ENCODE results near the gene TRIM43. TPM values are rescaled to one million over a fixed set of nuclear protein-coding genes. Genes with fewer than 3 reads are reported as not detected.
"Not testable (repeated sequence)": the region's sequence is repeated elsewhere in the genome, so short reads cannot be mapped to it uniquely, and the experiment has no call there.

The TRIM43 gene
- total and polyA plus RNA-seq, 9 donors, result not detected

DNA sequence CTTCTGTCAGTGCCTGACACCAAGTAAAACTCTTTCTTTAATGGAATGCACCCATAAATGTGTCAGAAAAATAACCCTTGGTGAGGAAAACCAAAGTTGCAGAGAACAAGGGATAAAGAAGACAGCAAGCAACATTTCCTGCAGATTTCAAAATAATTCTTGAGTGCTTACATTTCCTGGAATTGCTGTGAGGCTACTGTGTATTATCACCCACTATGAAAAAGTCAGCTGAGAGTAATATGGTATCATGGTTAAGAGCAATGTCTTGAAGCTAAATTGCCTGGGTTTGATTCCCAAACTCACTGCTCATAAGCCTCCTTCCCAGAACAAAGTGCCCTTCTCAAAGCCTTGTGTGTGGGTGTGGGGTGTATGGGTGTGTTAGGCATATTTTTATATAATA is 10.3 kb downstream of the TRIM43 start:
- intact Hi-C loops (cut with DNase I); H3K9me3 ChIP-seq; H3K27ac ChIP-seq; H3K27me3 ChIP-seq; DNase-seq; H3K4me1 ChIP-seq (ENCODE audit: insufficient read depth); H3K36me3 ChIP-seq; H3K4me3 ChIP-seq: not testable (repeated sequence)

DNA sequence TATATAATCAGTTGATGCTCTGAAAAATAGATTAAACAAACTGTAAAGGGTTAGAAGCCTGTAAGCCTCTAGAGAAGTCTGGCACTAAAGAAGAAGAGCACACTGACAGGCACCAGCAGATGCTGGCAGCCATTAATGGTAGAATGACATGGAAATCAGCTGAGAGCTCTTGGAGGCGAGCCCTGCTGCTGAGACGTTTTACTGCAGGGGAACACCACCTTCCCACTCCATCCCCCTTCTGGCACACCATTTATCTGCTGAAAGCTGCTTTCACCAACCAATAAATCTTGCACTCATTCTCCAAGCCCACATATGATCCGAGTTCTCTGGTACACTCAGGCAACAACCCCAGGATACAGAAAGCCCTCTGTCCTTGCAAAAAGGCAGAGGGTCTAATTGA is 16.6 kb downstream of the TRIM43 start:
- H3K4me1 ChIP-seq (ENCODE audit: insufficient read depth); DNase-seq; H3K36me3 ChIP-seq; H3K27me3 ChIP-seq; intact Hi-C loops (cut with DNase I); H3K4me3 ChIP-seq; H3K9me3 ChIP-seq; H3K27ac ChIP-seq: not testable (repeated sequence)
- no CpG with 5 or more reads among the region's 3 CpGs for WGBS, 3 donors

DNA sequence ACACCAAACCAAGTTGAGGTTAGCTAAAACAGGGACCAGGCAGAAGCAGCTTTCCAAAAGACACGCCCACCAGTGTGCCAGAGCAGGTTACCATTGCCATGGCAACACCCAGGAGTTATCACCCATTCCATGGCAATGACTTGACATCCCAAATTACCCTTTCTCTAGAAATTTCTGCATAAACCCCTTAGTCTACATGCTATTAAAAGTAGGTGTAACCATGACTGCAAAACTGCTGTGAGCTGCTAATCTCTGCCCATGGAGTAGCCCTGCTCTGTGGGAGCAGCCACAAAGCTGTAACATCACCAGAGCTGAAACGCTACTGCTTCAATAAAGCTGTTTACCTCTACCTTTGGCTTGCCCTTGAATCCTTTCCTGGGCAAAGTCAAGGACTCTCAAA is 18.0 kb downstream of the TRIM43 start:
- intact Hi-C loops (cut with DNase I); DNase-seq; H3K4me3 ChIP-seq; H3K4me1 ChIP-seq (ENCODE audit: insufficient read depth); H3K36me3 ChIP-seq; H3K27ac ChIP-seq; H3K27me3 ChIP-seq; H3K9me3 ChIP-seq: not testable (repeated sequence)
- WGBS, 3 donors, result no CpG with 5 or more reads among the region's 2 CpGs

DNA sequence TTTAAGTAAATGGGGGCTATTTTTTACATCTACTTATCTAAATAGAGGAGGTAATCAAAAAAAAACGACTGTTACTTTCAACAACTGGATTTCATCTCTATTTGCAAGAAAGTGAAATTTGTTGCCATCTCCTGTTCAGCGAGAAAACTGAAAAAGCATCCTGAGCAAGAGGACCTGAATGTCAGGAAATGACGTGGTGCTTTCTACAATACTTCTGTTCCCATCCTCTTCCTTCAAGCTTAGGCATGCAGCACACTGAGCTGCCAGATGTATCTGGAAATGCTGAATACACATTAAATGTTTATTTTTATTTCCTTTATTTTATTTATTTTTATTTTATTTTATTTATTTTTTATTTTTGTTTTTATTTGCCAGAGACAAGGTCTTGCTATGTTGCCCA is 21.2 kb downstream of the TRIM43 start:
- H3K4me3 ChIP-seq; H3K9me3 ChIP-seq; H3K27ac ChIP-seq; DNase-seq; H3K4me1 ChIP-seq (ENCODE audit: insufficient read depth); H3K27me3 ChIP-seq; H3K36me3 ChIP-seq; intact Hi-C loops (cut with DNase I): not testable (repeated sequence)
- no CpG with 5 or more reads among the region's 3 CpGs for WGBS, 3 donors

DNA sequence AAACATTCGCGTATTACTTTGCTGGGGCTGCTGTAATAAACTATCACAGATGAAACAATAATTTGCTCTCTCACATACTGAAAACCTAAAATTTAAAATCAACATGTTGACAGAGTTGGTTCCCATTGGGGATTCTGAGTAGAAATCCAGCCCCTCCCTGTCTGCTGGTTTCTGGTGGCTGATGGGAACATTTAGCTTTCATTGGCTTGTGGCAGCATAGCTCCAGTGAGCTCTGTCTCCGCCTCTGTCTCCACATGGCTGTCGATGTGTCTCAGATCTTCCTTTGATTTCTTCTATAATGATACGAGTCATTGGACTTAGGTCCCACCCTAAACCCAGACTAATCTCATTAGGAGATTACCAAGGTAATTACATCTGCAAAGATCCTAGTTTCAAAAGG is 30.9 kb downstream of the TRIM43 start:
- intact Hi-C loops (cut with DNase I); DNase-seq; H3K27me3 ChIP-seq; H3K27ac ChIP-seq; H3K4me3 ChIP-seq; H3K4me1 ChIP-seq (ENCODE audit: insufficient read depth); H3K36me3 ChIP-seq; H3K9me3 ChIP-seq: not testable (repeated sequence)
- no CpG with 5 or more reads among the region's 5 CpGs for WGBS, 3 donors

DNA sequence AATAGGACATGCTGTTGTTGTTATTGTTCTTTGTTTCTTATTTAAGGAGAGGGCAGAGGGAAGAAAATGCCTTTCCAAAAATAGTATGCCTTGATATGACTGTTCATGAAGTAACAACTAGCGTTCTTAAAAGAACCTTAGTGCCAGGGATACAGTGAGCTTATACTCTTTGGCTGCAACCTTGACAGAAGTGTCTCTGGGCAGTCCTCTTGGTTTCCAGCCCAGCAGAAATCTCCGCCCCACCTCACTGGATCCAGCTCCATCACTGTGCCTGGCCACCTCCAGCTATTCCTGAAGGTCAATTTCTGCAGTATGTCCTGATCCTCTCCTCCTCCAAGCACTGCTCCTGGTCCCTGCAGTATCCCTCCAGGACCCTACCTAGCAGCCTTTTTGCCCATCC is 39.2 kb downstream of the TRIM43 start:
- intact Hi-C loops (cut with DNase I); H3K27ac ChIP-seq; H3K9me3 ChIP-seq; DNase-seq; H3K4me1 ChIP-seq (ENCODE audit: insufficient read depth); H3K4me3 ChIP-seq; H3K36me3 ChIP-seq; H3K27me3 ChIP-seq: not testable (repeated sequence)
- no CpG with 5 or more reads among the region's 2 CpGs for WGBS, 3 donors

DNA sequence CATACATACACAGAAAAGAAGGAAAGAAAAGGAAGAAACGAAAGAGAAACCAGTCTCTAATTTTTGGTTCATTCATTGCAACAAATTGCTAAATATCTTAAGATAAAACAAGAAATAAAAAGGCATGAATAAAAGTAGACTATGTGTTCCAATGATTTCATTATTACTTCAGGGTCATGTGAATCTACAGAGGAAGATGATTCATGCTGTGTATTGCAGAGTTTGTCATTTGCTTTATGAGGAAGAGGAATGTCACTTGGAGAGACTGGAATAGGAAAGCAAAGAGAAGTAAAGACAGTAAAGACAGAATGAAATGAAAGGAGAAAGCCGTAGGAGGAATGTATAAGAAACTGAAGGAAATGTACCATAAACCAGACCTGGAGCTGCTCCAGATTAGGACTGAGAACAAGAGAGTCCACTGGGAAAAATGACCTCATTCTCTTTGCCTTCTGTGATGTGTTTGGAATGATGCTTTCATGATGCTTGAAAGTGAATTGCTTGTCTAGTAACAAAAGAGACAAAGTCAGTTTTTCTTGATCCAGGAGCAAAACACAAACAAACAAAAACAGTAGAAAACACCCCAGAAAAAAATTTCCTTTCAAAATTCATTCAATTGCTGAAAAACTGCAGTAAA is 41.9 kb downstream of the TRIM43 start:
- H3K27me3 ChIP-seq; DNase-seq; H3K4me3 ChIP-seq; H3K9me3 ChIP-seq; H3K27ac ChIP-seq; H3K36me3 ChIP-seq; intact Hi-C loops (cut with DNase I); H3K4me1 ChIP-seq (ENCODE audit: insufficient read depth): not testable (repeated sequence)
- WGBS, 3 donors, result no CpG with 5 or more reads among the region's 2 CpGs

DNA sequence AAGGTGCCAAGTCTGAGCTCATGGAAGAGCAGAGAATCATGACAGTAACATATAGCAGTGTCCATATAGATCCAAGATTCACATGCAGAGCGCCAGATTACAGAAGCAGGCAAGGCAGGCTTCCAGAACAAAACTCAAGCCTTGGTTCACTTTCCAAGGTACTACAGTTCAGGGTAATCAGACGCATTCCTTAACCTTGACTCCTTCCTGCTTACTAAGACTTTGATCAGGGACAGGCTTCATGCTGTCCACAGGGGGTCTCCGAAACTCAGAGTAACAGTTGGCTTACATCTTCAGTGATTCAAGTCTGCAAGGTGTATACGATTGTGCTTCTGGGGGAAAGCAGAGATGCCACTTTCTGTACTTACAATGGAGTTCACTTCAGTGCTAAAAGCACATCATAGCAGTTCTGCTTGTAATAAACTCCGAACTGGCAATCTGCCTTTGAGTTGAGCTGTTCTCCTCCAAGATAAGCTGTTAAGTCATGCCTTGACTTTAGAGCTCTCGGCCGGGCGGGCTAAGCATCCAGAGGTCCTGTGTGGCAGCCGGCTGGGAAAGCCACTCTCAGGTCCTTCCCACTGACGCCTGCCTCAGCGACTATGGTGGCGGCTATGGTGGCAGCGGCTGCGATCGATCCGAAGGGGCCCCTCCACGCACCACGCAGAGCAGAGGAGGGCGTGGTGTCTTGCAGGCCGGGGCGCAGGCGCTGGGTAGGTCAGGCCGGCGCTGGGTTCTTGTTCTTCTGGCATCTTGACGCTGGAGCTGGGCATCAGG is 48.9 kb downstream of the TRIM43 start:
- H3K4me3 ChIP-seq; intact Hi-C loops (cut with DNase I); H3K36me3 ChIP-seq; H3K4me1 ChIP-seq (ENCODE audit: insufficient read depth); H3K27me3 ChIP-seq; DNase-seq; H3K27ac ChIP-seq; H3K9me3 ChIP-seq: not testable (repeated sequence)
- WGBS, 3 donors, result 29 to 63% methylated on average over 2 of the region's 25 CpGs; no CpG with 5 or more reads in 1 of the 3 donors

DNA sequence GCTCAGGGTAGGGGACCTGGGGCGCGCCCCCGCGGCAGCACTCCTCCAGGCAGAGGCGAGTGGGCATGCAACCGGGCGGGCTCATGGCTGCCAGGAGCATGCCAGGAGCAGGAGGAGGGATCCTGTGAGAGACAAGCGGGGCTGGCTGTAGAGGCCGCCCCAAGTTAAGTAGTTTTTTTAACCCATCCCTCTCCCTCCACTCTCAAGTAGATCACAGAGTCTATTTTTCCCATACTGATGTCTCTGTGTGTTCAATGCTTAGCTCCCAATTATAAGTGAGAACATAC is 49.4 kb downstream of the TRIM43 start:
- H3K9me3 ChIP-seq; H3K4me1 ChIP-seq (ENCODE audit: insufficient read depth); H3K36me3 ChIP-seq; H3K27ac ChIP-seq; intact Hi-C loops (cut with DNase I); H3K4me3 ChIP-seq; DNase-seq; H3K27me3 ChIP-seq: not testable (repeated sequence)
- no CpG with 5 or more reads among the region's 9 CpGs for WGBS, 3 donors

DNA sequence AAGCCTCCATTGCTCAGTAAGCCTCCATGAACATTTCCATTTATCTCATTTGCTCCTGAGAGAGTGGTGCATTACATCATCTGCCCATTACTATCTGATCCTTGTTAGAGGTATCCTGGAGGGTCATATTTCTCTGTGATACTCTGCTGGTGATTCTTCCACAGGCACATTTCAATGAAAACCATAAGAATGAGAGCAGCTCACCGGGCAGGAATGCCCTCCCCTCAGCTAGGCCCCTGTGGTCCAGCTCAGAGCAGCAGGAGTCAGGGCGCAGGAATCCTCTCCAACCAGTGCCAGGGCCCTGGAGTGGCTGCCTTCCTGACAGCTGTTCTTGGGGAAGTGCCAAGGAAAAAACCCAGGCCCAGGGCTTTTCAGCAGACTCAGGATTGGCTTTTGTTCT is 50.0 kb downstream of the TRIM43 start:
- H3K27me3 ChIP-seq; H3K9me3 ChIP-seq; H3K36me3 ChIP-seq; H3K4me1 ChIP-seq (ENCODE audit: insufficient read depth); intact Hi-C loops (cut with DNase I); H3K27ac ChIP-seq; H3K4me3 ChIP-seq; DNase-seq: not testable (repeated sequence)
- 63% methylated on average over 1 of the region's 2 CpGs; no CpG with 5 or more reads in 2 of the 3 donors for WGBS, 3 donors

DNA sequence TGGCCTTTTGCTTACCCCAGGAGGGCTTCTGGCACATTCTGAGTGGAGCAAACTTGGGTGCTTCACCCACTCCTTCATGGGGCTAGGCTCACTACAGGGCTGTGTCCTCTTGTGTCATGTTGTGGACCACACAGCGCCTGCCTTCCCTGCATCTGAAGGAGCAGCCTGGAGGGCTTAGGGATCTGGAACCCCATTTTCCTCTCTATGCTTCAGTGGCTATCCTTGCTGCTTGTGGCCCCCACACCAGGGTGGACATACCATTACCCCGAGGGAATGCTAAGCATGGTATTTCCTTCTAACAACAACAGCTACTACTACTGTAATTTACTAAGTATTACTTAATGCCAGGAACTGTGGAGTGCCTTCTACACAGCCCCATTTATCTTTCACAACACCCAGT is 50.6 kb downstream of the TRIM43 start:
- H3K27ac ChIP-seq; intact Hi-C loops (cut with DNase I); DNase-seq; H3K36me3 ChIP-seq; H3K9me3 ChIP-seq; H3K4me1 ChIP-seq (ENCODE audit: insufficient read depth); H3K4me3 ChIP-seq; H3K27me3 ChIP-seq: not testable (repeated sequence)
- 89 to 100% methylated on average over 1 to 2 of the region's 2 CpGs; no CpG with 5 or more reads in 1 of the 3 donors for WGBS, 3 donors

DNA sequence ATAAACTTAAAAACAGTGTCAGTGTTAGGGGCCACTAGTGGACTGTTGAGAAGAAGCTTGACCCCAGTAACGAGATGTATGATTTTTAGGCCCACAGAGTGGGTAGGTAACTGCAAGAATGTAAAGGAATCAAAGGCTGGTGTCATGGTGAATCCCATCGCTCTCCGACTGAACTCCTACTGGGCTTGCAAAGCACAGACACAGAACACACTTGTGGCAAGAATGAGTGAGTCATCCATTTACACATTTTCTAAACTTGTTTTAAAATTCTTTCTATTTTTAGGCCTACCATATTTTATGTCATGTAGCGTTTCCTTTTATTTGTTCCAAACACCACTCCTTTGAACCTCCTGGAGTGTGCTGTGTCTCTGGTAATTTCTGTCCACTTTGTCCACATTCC is 51.1 kb downstream of the TRIM43 start:
- 55 to 58% methylated on average over 1 of the region's 4 CpGs; no CpG with 5 or more reads in 1 of the 3 donors for WGBS, 3 donors
- intact Hi-C loops (cut with DNase I), result not testable (repeated sequence)

More for the DNA sequence above, 51.1 kb downstream of the TRIM43 start:
- DNase-seq; H3K4me3 ChIP-seq; H3K27ac ChIP-seq; H3K27me3 ChIP-seq; H3K4me1 ChIP-seq (ENCODE audit: insufficient read depth); H3K36me3 ChIP-seq; H3K9me3 ChIP-seq: not testable (repeated sequence)
